Ramos (cell line): ENCODE results near the gene CELA3A.
"Not testable (repeated sequence)": the region's sequence is repeated elsewhere in the genome, so short reads cannot be mapped to it uniquely, and the experiment has no call there.

Experiments used
- in situ Hi-C: fragments of 300-500 bp; cut with MboI; formaldehyde crosslinking; loops from one replicate; pipeline ENCODE4 v1.14.3; 2022; ENCODE audit warnings: low sequenced_read_pairs; ENCODE audit not compliant: unreplicated experiment

The CELA3A gene

DNA sequence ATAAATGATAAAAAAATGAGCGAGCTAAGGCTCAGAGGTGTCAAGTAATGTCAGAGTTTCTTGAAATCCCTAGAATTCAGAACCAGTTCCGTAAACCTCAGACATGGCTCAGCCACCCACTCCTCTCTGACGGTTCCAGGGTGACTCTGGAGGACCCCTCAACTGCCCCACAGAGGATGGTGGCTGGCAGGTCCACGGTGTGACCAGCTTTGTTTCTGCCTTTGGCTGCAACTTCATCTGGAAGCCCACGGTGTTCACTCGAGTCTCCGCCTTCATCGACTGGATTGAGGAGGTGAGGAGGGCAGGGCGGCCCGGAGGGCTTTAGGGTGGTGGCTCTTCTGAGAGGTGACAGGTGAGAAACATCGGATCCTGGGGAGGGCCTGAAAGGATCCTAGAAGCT lies 8.1 kb downstream of the CELA3A start:
- in situ Hi-C loops: not testable (repeated sequence)

DNA sequence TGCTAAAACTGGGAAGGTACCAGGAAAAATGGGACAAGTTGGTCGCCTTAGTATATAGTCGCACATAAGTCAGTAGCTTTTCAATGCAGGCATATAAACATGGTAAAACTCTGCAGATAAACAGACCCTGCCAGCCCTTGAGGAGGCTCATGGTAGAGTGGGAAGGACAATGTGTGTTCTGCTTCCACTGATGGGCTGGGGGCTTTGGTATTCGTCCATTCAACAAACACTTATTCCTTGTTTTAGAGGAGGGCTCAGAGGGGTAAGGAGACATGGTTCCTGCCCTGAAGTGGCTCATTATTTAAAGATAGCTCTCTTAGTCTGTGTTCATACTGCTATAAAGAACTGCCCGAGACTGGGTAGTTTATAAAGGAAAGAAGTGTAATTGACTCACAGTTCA lies 11.3 kb downstream of the CELA3A start:
- in situ Hi-C loops: not testable (repeated sequence)

DNA sequence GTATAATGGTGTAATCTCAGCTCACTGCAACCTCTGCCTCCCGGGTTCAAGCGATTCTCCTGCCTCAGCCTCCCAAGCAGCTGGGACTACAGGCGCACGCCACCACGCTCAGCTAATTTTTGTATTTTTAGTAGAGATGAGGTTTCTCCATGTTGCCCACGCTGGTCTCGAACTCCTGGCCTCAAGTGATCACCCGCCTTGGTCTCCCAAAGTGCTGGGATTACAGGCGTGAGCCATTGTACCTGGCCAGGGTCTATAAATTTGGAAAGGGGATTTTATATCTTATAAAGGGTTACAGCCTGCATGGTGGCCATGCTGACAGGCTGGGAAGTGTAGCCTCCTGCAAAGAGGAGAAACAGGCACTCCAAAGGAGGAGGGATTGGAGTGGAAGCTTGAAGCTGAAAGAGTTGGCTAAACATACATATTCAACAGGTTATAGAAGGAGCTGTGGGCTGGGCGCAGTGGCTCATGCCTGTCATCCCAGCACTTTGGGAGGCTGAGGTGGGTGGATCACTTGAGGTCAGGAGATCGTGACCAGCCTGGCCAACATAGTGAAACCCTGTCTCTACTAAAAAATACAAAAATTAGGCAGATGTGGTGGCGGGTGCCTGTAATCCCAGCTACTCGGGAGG lies 13.2 kb downstream of the CELA3A start:
- in situ Hi-C loops: not testable (repeated sequence)

DNA sequence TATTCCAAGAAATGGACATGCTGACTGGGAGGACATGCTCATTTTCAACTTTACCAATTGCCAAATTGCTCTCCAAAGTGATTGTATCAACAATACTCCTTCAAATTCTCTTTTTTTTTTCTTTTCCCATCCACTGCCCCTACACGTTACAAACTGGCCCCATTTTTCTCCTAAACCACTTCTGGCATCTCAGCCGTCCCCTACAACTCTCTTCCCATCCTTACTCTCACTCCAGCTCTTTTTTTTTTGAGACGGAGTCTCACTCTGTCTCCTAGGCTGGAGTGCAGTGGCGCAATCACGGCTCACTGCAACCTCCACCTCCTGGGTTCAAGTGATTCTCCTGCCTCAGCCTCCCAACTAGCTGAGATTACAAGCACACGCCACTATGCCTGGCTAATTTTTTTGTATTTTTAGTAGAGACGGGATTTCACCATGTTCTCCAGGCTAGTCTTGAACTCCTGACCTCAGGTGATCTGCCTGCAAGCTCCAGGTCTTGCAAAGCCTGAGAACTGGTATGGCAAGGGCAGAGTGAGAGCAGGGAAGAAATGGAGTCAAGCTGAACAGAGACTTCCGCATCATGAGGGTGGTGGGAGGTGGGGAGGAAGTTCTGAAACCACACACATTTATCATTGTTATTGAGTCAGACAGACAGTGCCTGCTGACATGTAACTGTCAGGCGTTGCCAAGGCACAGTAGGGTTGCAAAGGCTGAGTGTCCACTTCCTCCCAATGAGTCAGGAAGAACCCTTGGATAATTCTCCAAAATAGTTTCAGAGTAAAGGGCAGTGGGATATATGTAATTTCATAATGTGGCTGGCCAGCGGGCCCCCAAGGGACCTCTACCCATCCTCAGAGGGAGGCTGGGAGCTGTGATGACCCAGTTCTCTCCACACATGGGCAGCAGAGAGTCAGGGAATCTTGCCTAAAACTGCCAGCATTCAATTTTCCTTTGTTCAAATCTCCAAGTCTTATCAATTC lies 17.4 kb downstream of the CELA3A start:
- in situ Hi-C loops: no loop called here

DNA sequence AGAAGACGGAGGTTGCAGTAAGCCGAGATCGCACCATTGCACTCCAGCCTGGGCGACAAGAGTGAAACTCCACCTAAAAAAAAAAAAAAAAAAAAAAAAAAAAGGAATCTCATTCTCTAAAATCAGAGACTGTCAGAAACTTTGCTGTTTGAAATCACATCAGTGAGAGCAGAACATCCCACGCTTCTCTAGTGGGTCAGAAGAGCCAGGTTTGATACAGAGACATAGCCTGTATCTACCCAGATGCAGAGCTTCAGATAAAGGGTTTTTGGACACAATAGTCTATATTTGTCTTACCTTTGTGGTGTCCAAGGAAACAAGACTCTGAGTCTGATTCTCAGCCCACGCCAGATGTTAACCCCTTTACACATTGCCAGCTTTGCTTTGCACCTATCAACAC lies 19.6 kb downstream of the CELA3A start:
- in situ Hi-C loops: no loop called here

DNA sequence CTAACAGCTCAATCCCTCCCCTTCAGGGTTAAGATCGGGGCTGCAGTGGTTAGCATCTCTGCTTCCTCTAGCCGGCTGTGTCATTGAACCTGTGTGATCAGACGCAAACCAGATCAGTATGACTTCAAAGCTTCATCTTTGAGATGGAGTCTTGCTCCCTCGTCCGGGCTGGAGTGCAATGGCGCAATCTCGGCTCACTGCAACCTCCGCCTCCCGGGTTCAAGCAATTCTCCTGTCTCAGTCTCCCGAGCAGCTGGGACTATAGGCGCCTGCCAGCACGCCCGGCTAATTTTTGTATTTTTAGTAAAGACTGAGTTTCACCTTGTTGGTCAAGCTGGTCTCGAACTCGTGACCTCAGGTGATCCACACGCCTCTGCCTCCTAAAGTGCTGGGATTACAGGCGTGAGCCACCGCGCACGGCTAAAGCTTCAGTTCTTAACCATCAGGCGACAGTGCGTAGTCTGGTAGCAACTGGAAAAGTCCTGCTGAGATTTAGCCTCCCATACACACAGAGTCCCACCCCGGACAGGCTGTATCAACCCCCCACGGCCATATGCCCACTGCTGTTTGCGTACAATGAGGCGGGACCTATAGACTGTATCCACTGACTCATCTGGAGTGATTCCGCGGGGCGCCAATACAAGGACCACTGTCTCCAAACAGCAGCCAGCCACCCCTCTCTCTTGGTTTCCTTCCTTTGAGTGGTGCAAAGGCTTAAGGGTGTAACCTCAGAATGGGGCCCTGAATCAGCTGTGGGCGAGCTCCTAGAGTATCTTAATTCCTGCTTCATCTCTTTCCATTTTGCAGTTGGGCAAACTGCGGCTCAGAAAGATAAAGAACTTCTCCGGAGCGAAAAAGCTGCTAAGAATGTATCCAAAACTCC lies 23.3 kb downstream of the CELA3A start:
- in situ Hi-C loops: no loop called here

DNA sequence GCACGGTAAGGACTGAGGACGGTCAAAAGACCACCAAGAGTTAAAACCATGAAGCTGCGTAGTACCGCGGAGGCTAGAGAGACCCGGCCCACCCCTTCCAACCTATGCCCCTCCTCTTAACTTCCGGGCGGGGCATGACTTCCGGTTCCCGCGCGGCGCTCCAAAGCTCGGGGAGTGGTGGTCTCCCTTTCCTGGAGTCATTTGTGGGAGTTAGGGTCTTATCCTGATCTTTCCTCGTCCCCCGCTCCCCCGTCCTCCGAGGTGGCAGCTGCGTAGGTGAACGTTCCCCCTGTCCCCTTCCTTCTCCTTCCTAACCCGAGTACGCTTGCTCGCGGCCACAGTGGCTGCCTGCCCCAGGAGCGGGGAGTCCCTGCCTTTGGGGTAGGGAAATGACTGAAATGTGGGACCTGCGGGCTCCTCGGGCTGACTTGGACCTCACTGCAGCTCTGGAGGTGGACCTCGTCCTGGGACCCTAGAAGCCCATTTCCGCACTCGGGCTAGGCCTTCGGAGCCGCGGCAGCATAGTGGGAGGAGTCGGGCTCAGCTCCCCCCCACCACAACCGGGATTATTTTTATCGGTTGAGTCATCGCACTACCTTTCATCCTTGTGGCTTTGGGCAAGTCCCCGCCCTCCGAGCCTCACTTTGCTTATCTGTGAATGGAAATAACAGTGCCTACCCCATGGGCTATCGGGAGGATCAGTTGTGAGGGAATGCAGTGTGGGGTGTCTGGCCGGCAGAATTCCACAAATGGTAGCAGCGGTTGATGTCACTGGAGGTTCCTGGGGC lies 24.1 kb downstream of the CELA3A start:
- in situ Hi-C loops: no loop called here

DNA sequence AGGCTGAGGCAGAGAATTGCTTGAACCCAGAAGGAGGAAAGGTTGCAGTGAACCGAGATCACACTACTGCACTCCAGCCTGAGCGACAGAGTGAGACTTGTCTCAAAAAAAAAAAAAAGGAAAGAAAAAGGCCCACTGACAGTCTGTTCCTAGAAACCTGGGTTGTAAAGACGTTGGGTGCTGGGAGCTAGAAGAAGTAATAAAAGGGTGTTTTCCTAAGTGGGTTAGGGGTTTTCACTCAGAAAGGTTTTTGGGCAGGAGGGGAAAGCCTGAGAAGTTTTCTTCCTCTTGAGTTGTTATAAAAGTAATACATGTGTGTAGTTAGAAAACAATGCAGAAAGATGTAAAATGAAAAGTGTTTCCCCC lies 25.4 kb downstream of the CELA3A start:
- in situ Hi-C loops: no loop called here

DNA sequence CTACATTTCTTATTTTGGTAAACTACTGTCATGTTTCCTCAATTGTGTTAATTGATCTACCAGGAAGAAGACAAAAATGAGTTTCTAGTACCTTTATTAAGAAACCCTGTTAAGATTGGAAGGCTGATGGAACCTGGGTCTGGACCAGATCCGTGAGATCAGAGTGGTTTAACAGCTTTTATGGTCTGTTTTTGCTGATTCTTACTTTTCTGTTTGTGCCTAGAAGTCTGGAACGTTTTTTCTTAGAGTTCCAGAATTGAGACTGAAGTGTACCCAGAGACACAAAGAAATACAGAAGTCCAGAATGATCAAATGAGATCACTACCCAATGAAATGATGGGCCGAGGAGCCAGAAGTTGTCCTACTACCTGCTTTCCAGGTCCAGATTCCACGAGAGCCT lies 28.6 kb downstream of the CELA3A start:
- in situ Hi-C loops: no loop called here

DNA sequence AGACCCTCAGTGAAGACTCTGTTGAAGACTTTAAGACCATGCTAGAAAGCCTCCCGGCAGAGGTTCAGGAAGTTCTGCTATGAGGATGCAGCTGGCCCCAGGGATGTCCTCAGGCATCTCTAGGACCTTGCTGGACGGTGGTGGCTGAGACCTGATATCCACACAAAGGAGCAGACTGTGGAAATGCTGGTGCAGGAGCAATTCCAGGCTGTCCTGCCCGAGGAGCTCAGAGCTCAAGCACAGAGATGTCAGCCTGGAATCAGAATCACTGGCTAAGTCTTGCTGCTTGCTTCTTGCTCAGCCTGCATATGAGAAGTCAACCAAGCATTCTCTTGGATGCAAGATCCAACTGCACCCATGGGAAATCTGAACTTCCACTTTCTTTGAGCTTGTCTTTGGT lies 29.0 kb downstream of the CELA3A start:
- in situ Hi-C loops: no loop called here

DNA sequence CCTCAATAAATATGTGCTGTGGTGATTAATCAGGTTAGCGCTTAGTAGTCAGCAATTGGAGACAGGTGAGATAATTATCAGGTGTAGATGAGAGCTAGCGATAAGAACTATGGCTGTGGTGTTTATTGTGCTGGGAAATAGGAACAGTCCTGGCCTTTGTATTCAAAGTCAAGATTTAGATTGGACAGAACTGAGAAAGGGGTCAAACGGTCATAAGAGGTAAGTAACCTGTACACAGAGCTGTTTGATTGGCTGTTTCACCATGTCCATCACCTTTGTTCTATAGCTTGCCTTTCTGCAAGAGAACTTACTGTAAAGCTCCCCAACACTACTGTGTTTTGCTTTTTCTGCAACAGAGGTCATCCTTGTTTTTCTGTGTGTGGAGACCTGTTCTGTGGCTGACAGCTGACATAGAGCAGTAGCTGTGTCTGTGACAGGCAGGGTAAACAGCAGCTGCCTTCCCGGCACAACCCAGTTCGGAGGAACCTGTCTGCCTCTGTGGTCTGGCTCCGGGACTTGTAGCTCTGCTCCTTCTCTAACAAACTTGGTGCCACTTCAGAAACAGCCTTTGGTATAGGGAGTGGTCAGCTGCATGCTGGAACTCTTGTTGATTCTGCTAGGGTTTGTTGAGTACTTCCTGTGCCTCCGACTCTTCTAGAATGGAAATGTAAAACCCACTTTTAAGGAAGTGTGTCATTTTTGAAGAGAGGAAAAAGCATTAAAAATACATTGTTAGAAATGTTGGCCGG lies 29.9 kb downstream of the CELA3A start:
- in situ Hi-C loops: no loop called here

DNA sequence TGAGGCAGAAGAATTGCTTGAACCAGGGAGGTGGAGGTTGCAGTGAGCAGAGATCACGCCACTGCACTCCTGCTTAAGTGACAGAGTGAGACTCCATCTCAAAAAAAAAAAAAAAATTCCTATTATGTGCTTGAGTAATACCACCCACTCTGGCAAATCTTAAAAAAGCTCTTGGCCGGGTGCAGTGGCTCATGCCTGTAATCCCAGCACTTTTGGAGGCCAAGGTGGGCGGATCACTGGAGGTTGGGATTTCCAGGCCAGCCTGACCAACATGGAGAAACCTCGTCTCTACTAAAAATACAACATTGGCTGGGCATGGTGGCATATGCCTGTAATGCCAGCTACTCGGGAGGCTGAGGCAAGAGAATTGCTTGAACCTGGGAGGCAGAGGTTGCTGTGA lies 33.4 kb downstream of the CELA3A start:
- in situ Hi-C loops: not testable (repeated sequence)

DNA sequence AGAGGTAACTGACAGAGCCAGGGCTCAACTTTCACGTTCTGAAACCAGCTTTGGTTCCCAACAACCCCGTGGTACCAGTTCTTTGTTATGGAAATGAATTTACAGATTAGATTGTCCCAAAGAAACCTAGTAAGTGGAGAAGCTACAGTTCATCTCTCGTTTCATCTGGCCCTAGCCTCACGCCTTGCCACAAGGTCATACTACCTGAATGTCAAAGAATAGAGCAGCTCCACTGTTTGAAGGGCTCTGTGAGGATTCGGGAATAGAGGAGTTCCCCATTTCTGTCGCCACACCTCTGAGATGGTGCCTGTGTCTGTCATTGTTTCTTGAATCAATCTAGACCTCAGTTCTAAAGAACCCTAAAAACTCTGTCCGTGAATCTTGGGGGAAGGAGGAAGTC lies 36.1 kb downstream of the CELA3A start:
- in situ Hi-C loops: no loop called here

DNA sequence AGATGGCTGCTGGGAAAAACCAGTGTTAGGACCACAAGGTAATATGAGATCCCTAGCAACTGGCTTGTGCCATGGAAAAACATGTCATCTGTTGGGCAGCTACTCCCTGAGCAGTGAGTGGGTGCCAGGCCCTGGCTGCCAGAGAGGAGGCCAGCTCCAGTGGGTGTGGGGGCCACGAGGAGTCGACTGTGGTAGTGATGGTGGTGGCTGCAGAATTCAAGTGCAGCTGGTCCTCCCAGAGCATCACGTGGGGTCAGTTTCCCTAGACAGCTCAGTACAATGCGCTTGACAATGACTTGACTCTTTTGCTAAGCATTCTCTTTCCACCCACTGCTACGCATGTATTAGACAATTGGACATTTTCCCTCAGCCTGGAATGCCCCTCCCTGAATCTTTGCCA lies 36.6 kb downstream of the CELA3A start:
- in situ Hi-C loops: no loop called here

DNA sequence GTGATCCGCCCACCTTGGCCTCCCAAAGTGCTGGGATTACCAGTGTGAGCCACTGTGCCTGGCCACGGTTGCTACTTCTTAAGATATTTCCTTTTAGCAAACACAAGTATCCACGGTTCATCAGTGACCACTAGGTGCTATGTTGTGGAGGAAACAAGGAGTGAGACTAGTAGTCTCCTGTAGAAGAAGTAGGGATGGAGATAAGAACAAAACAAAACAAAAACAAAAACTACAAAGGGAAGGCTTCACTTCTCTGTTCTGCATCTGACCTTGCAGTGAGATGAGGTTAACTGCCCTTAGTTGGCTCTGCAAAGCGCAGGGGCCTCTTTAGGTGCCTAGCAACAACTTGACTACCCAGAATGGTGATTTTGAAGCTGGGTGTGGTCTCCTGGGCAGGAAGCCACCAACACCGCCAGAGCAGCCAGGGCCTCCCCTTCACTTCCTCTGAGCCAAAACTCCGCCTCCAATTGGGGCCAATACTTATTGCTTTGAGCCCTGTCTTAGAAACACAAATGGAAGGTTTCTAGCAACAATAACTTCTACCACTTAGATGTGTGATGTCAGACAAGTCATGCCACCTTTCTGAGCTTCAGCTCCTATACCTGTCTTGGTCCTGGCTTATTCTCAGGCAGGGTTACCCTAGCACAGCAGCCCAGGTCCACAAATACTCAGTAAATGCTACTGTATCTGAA lies 38.3 kb downstream of the CELA3A start:
- in situ Hi-C loops: no loop called here

DNA sequence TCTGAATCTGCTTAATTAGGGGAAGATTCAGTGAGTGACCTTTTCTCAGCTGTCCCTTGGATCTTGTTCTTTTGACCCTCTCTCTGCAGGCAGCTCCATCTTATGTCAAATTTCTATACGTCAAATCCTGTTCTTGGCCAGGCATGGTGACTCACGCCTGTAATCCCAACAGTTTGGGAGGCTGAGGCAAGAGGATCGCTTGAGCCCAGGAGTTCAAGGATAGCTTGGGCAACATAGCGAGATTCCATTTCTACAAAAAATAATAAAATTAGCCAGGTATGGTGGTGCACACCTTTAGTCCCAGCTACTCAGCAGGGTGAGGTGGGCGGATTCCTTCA lies 38.8 kb downstream of the CELA3A start:
- in situ Hi-C loops: no loop called here

DNA sequence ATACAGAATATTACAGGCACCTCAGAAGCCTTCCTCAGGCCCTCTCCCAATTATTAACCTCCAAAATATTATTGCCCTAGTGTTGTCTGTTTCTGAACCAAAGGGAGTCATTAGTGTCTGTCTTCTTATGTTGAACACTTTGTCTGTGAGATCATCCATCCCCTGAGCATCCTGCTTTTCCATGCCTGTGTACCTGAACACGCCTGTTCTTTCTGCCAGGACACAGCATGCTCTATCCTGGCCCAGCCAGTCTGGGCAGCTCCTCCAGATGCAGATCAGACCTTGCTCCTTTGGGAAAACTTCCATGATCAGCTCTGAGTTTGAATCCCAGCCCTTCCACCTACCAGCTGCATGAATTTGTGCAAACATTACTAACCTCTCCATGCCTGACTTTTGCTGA lies 40.0 kb downstream of the CELA3A start:
- in situ Hi-C loops: no loop called here

DNA sequence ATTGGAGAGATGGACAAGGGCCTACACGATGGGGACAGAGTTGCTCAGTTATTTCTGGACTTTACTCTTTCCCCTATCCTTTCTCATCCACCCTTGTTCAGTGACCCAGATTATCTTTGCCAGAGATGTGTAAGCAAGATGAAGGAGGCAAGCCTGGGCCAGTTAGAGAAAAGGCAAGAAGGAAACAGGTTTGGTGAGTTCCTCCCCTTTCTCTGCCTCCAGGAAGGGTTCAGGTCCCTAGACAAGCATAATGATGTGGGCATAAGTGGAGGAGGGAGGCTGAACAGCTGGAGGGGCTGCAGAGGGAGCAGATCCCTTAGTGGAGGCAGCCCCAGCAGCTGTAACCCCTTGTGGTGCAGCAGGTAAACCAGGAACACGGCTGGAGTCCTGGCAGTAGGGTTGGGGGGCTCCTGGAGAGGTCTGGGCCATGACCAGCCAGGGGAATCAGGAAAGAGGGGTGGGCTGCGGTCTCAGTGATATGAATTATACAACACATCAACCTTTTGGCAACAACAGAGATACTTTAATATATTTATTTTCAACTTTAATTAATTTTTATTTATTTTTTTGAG lies 41.8 kb downstream of the CELA3A start:
- in situ Hi-C loops: no loop called here
